ENCODE results near the gene CEP57.
"Not testable (repeated sequence)": the region's sequence is repeated elsewhere in the genome, so short reads cannot be mapped to it uniquely, and the experiment has no call there.

The CEP57 gene

DNA sequence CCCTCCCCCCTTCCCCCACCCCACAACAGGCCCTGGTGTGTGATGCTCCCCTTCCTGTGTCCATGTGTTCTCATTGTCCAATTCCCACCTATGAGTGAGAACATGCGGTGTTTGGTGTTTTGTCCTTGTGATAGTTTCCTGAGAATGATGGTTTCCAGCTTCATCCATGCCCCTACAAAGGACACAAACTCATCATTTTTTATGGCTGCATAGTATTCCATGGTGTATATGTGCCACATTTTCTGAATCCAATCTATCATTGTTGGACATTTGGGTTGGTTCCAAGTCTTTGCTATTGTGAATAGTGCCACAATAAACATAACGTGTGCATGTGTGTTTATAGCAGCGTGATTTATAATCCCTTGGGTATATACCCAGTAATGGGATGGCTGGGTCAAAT is 80.6 kb downstream of the CEP57 start:
- not testable (repeated sequence) for H3K27ac Mint-ChIP-seq, H3K27me3 Mint-ChIP-seq, DNase-seq, ATAC-seq, H3K4me1 Mint-ChIP-seq, H3K9me3 Mint-ChIP-seq, H3K4me3 Mint-ChIP-seq

DNA sequence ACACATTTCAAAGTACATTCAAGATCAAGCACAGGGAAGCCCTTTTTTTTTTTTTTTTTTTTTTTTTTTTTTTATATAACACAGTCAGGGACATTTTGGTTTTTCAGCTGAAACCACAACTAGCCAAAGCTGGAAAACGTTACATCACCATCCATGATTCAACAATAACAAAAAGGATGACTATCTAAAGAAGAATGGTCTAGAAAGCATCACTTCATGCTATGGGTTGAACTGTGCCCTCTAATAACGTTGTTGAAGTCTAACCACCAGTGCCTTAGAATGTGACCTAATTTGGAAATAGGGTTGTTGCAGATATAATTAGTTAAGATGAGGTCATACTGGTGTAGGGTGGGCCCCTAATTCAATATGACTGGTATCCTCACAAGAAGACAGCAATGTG is 87.0 kb downstream of the CEP57 start:
- Mint-ChIP-seq H3K4me1 (peaks cover 9% of the 10 kb centered on the region), H3K9me3 (peaks cover 9 to 15% of the 10 kb centered on the region in 2 donors), H3K27me3 (no peaks in the 10 kb centered on the region), H3K4me3 (peak overlapping the region in 1 of 2 donors; percentile 40), H3K27ac (peak overlapping the region; percentile 11 to 28)
- DNase-seq: peak in 1 of 2 donors; percentile 28
- peak; percentile 100 for ATAC-seq
